Measurements from ENCODE around the gene IPO9. TPM values are rescaled to one million over a fixed set of nuclear protein-coding genes. Genes with fewer than 3 reads are reported as not detected.

IPO9 gene
- total RNA-seq, 2 donors from 2014 or later: 22.9 to 52.0 TPM

GRCh38 chr1:201841265-201841912, 12.4 kb downstream of the IPO9 start:
- TF ChIP-seq CTCF (IDR thresholded peaks at IDR 0.05): no peak
- intact Hi-C loops (cut with DNase I): no loop called here

GRCh38 chr1:201842472-201843027, 13.6 kb downstream of the IPO9 start:
- no peaks in the 10 kb centered on the region for H3K36me3 ChIP-seq
- intact Hi-C loops (cut with DNase I): no loop called here
- no peak overlapping the region for H3K9ac ChIP-seq (ENCODE audit: low read depth in 2 of 2, low read length in 2 of 2)
- H3K27me3 ChIP-seq: no peaks in the 10 kb centered on the region
- H3K27ac ChIP-seq: no peak overlapping the region
- H3K4me3 ChIP-seq: no peak overlapping the region
- no peak for DNase-seq
- no peaks in the 10 kb centered on the region for H3K4me1 ChIP-seq
- no peaks in the 10 kb centered on the region for H3K9me3 ChIP-seq
- no peak for TF ChIP-seq CTCF (IDR thresholded peaks at IDR 0.05)

More at GRCh38 chr1:201841265-201841912, 12.4 kb downstream of the IPO9 start:
- Histone ChIP-seq H3K36me3 (no peaks in the 10 kb centered on the region), H3K4me3 (no peak overlapping the region), H3K27ac (no peak overlapping the region), H3K27me3 (no peaks in the 10 kb centered on the region), H3K4me1 (no peaks in the 10 kb centered on the region), H3K9me3 (no peaks in the 10 kb centered on the region), H3K9ac (ENCODE audit: low read depth in 2 of 2, low read length in 2 of 2) (no peak overlapping the region)
- no peak for DNase-seq

- no peaks in the 10 kb centered on the region for H3K27me3 ChIP-seq
- H3K36me3 ChIP-seq: peaks cover under 1% of the 10 kb centered on the region
- DNase-seq: no peak
- H3K9me3 ChIP-seq: no peaks in the 10 kb centered on the region
- H3K27ac ChIP-seq: no peak overlapping the region
- H3K9ac ChIP-seq (ENCODE audit: low read depth in 2 of 2, low read length in 2 of 2): no peak overlapping the region
- no peaks in the 10 kb centered on the region for H3K4me1 ChIP-seq
- no peak for TF ChIP-seq CTCF (IDR thresholded peaks at IDR 0.05)
- no peak overlapping the region for H3K4me3 ChIP-seq
- intact Hi-C loops (cut with DNase I): no loop called here
Measured at GRCh38 chr1:201845331-201846083, 16.6 kb downstream of the IPO9 start.

GRCh38 chr1:201847150-201847549, 18.2 kb downstream of the IPO9 start:
- Histone ChIP-seq H3K9ac (ENCODE audit: low read depth in 2 of 2, low read length in 2 of 2) (no peak overlapping the region), H3K9me3 (no peaks in the 10 kb centered on the region), H3K4me3 (no peak overlapping the region), H3K36me3 (peaks cover 5% of the 10 kb centered on the region), H3K27ac (no peak overlapping the region), H3K4me1 (no peaks in the 10 kb centered on the region), H3K27me3 (no peaks in the 10 kb centered on the region)
- intact Hi-C loops (cut with DNase I): no loop called here
- no peak for DNase-seq
- no peak for TF ChIP-seq CTCF (IDR thresholded peaks at IDR 0.05)

GRCh38 chr1:201848230-201848629, 19.3 kb downstream of the IPO9 start:
- H3K4me3 ChIP-seq: no peak overlapping the region
- H3K4me1 ChIP-seq: no peaks in the 10 kb centered on the region
- no peak for TF ChIP-seq CTCF (IDR thresholded peaks at IDR 0.05)
- no peaks in the 10 kb centered on the region for H3K27me3 ChIP-seq
- intact Hi-C loops (cut with DNase I): no loop called here
- no peak overlapping the region for H3K9ac ChIP-seq (ENCODE audit: low read depth in 2 of 2, low read length in 2 of 2)
- H3K36me3 ChIP-seq: peaks cover 5% of the 10 kb centered on the region
- no peaks in the 10 kb centered on the region for H3K9me3 ChIP-seq
- no peak overlapping the region for H3K27ac ChIP-seq
- no peak for DNase-seq
